Ishikawa (cell line): Measurements from ENCODE around the gene MRPS11.

ENCODE experiments used
- CEBPB ChIP-seq: IDR thresholded peaks from 2 replicates; pipeline ENCODE4 v1.6.1; 2012
- CREB1 ChIP-seq: IDR thresholded peaks from 2 replicates; pipeline ENCODE4 v1.6.1; 2012; ENCODE audit warnings: low read depth
- EGR1 ChIP-seq: IDR thresholded peaks from 2 replicates; pipeline ENCODE4 v1.6.1; 2012
- EP300 ChIP-seq: IDR thresholded peaks from 2 replicates; pipeline ENCODE4 v1.6.1; 2012; ENCODE audit warnings: borderline replicate concordance
- FOXM1 ChIP-seq: IDR thresholded peaks from 2 replicates; pipeline ENCODE4 v1.6.1; 2012; ENCODE audit warnings: low read depth, borderline replicate concordance
- NFIC ChIP-seq: IDR thresholded peaks from 2 replicates; pipeline ENCODE4 v1.6.1; 2012
- RAD21 ChIP-seq: IDR thresholded peaks from 2 replicates; pipeline ENCODE4 v1.6.1; 2012; ENCODE audit warnings: low read depth
- REST ChIP-seq: IDR thresholded peaks from 2 replicates; pipeline ENCODE4 v1.6.1; 2012; ENCODE audit warnings: low read depth, mild to moderate bottlenecking
- TAF1 ChIP-seq: IDR thresholded peaks from 2 replicates; pipeline ENCODE4 v1.6.1; 2012; ENCODE audit warnings: low read depth, mild to moderate bottlenecking
- TCF12 ChIP-seq: IDR thresholded peaks from 2 replicates; pipeline ENCODE4 v1.6.1; 2012; ENCODE audit warnings: low read depth
- TEAD4 ChIP-seq: IDR thresholded peaks from 2 replicates; pipeline ENCODE4 v1.6.1; 2012
- USF1 ChIP-seq: IDR thresholded peaks from 2 replicates; pipeline ENCODE4 v1.6.1; 2012
- YY1 ChIP-seq: IDR thresholded peaks from 2 replicates; pipeline ENCODE4 v1.6.1; 2012; ENCODE audit warnings: low read depth
- ZBTB7A ChIP-seq: IDR thresholded peaks from 2 replicates; pipeline ENCODE4 v1.6.1; 2012; ENCODE audit warnings: low read depth
- TF ChIP-seq, protein P1 (sequence below): IDR thresholded peaks from 2 replicates; pipeline ENCODE4 v1.6.1; 2012

Gene MRPS11

GRCh38 chr15:88440021-88440420 lies 27.5 kb upstream of the MRPS11 start:
- TF ChIP-seq TCF12 (no peak), ZBTB7A (no peak), TEAD4 (no peak), REST (no peak), CEBPB (no peak), TAF1 (no peak), NFIC (no peak), EGR1 (no peak), YY1 (no peak), FOXM1 (no peak)

- no peak for TF ChIP-seq CREB1
- TF ChIP-seq USF1, result no peak
Measured at GRCh38 chr15:88441076-88441730, 26.3 kb upstream of the MRPS11 start.

GRCh38 chr15:88447206-88447605 lies 20.3 kb upstream of the MRPS11 start:
- TF ChIP-seq EP300 (no peak), YY1 (no peak), CEBPB (no peak), TCF12 (no peak), TEAD4 (no peak), USF1 (no peak)

- TF ChIP-seq EP300 (no peak), ZBTB7A (no peak), USF1 (no peak), CEBPB (no peak), EGR1 (no peak), CREB1 (no peak)
Measured at GRCh38 chr15:88447741-88448140, 19.8 kb upstream of the MRPS11 start.

DNA sequence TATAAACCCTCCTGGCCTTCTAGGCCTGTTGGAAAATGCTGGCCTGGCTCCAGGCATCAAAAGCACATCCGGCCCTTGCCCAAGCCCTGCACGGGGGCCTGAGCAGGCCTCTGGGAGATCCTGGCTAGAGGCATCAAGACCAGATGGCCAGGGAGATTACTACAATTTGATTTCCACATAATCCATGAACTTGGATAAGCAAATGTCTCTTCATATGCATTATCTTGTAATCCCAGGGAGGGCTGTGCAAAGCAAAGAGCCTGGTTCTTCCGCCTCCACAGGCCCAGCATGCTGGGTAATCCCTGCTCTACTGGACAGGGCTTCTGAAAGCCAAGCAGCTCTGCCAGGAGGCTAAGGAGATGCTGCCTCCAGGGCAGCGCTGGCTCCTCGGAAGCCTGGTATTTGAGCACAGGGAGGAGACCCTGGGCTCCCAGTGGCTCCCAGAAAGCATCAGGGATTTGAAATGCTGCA lies 18.5 kb upstream of the MRPS11 start:
- no peak for TF ChIP-seq REST
- no peak for TF ChIP-seq ZBTB7A
- TF ChIP-seq, protein P1, sequence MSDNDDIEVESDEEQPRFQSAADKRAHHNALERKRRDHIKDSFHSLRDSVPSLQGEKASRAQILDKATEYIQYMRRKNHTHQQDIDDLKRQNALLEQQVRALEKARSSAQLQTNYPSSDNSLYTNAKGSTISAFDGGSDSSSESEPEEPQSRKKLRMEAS, result no peak

GRCh38 chr15:88449581-88449980 lies 17.9 kb upstream of the MRPS11 start:
- TF ChIP-seq EGR1 (no peak), REST (no peak), ZBTB7A (no peak), TCF12 (no peak), RAD21 (no peak), FOXM1 (no peak), NFIC (no peak), YY1 (no peak), CREB1 (no peak), CEBPB (no peak), EP300 (no peak), TAF1 (no peak), USF1 (no peak)
- TF ChIP-seq, protein P1, result no peak
